NCI-H2081 (cell line): ENCODE data around the gene GALNT14.

Experiments used
- DNase-seq, 2 experiments: peaks; one replicate each; lab custom pipeline; 2025; lab: John Stamatoyannopoulos, UW

GALNT14 gene

DNA sequence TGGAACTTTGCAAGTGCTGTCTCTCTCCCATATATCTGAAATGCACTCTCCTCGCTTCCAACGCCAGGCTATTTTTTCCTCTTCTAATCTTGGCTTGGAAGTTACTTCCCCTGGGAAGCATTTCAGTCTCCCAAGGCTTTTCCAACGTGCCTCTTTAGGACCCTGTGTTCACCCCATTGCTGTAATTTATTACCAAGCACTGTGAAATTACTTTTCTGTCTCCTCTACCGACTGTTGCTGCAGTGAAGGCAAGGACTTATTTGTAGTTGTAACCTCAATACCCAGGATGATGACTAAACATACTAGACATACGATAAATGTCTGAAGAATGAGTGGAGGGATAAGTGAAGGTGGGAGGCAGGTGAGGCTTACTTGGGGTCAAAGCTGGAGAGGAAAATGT lies 163.7 kb downstream of the GALNT14 start:
- no peak for DNase-seq

DNA sequence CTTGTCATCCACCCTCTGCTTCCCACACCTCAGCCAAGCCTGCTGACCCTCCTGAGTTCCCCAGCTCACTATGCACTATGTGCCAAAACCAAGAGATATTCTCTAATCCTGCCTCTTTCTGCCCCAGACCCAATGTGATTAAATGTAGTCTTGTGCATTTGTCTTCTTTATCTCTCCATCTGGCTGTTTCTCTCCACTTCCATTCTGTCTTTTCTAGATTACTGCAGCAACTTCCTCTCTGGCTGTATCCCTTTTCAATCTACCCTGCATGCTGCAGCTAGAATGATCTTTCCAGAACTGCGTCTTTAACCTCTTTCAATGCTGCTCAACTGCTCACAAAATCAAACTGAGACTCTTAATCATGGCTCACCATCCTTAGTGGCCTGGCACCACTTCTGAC lies 164.1 kb downstream of the GALNT14 start:
- no peak for DNase-seq

GRCh38 chr2:30971231-30972025 lies 166.8 kb downstream of the GALNT14 start:
- no peak for DNase-seq

- DNase-seq = no peak
Observed at GRCh38 chr2:30968660-30969397, 169.4 kb downstream of the GALNT14 start.

- no peak for DNase-seq
Observed at GRCh38 chr2:30966786-30967185, 171.5 kb downstream of the GALNT14 start.

- DNase-seq = no peak
Observed at GRCh38 chr2:30965022-30965531, 173.2 kb downstream of the GALNT14 start.

- DNase-seq = no peak
Observed at GRCh38 chr2:30964334-30965005, 173.8 kb downstream of the GALNT14 start.

- DNase-seq = no peak
Observed at GRCh38 chr2:30963184-30963583, 175.1 kb downstream of the GALNT14 start.

DNA sequence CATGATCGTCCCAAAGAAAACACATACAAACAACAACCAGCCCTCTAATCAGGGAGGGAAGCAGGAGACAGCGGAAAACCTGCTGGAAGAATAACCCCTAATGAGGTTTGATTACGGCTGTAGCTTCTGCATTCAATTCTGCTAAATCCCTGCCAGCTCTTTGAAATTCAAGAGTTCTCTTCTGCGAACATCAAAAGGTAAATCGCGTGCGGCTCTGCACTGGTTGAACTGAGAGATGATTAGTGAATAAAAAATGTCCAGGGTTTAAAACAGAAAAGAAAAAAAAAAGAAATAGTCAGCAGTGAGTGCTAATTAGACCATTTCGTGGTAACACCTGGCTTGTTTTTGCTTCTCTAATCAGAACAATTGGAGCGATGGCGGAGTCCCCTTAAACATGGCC lies 178.0 kb downstream of the GALNT14 start:
- no peak for DNase-seq

- DNase-seq = no peak
Observed at GRCh38 chr2:30959653-30960052, 178.6 kb downstream of the GALNT14 start.

DNA sequence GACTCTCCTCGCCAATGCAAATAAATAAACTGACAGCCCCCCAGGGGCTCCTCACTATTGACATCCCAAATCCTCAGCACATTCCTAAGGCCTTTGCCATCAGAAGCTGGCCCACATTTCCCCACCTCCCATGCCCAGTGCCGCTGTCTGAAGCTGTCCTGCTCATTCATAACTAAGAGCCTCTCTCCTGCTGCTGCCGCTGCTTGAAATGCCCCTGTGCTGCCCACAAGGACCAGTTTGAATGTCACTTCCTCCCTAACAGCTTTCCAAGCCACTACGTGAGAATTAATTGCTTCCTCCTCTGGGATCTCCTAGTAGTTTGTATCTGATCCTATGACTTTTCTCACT lies 179.3 kb downstream of the GALNT14 start:
- DNase-seq = no peak

DNA sequence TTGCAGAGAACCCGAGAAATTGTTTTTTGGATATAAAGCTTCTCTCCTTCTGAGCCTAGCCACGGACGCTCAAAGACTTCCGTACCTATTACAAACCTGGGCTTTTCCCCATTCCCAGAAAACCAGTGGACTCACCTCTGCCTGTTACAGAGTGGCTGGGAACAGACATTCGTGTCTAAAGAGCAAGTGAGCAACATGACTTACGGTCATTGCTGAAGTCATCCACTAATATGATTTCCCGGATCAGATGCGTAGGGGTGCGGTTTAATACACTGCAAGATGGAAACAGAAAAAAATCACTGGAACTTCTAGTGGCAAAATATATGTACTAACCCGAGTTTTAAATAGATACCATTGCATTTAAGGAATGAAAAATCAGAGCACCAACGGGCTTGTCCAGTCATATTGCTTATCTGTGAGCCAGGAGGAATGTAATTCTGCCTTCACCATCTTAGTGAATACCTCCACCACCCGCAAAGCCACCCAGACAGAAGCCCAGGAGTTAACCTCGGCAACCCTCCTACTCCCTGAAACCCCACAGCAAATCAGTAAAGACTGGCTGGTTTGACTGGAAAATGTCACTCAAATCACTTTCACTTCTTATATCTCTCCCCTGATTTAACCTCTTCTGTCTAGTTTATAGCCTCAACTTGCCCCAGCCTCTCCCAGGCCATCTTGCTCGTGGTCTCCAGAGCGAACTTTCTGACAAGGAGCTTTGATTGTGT lies 179.9 kb downstream of the GALNT14 start:
- no peak for DNase-seq

- DNase-seq = no peak
Observed at GRCh38 chr2:30957591-30957990, 180.6 kb downstream of the GALNT14 start.

- no peak for DNase-seq
Observed at GRCh38 chr2:30956995-30957394, 181.2 kb downstream of the GALNT14 start.

DNA sequence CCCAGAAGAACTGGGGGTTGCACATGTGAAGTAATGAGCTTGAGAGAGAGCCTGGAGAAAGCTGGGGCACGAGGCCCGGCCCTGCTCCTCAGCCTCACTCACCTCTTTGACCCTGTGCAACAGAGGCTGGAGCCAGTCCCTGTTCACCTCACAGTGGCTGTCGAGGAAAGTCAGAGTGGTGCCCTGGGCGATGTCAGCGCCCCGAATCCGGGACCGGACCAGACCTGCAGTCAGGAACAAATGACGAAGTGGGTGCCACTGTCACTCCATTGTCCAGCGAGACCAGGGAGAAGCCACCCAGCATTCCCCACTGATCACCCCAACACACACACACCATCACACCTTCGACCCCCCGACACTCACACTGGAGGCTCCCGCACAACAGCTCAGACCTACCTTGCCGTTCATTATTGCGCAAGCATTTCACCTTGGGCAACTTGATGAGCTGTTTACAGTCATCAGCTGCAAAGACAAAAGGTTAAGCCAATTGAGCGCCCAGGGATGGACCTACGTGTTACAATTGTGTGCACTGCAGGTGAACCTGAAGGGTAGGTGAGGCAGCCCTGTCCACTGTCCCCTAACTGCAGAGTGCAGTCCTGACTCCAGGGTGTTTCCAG lies 182.6 kb downstream of the GALNT14 start:
- DNase-seq = no peak

GRCh38 chr2:30950339-30950738 lies 187.9 kb downstream of the GALNT14 start:
- no peak for DNase-seq

DNA sequence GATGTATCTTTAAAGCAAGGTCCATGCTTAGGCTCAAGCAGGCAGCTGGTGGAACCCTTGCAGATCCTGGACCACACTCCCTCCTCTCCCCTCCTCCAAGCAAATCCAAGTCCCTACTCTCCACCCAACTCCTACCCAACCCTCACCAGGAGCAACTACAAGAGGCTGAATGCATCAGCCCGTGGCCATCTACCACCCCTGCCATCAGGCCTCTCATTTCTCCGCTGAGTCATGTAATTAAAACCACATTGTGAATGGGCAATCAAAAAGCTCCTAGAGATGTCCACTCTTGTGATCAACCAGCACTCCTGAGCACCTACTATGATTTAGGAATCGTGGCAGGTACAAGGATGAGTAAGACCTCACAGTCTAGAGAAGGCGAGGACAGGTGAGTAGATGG lies 188.8 kb downstream of the GALNT14 start:
- DNase-seq = no peak

- DNase-seq = no peak
Observed at GRCh38 chr2:30948857-30949256, 189.4 kb downstream of the GALNT14 start.

DNA sequence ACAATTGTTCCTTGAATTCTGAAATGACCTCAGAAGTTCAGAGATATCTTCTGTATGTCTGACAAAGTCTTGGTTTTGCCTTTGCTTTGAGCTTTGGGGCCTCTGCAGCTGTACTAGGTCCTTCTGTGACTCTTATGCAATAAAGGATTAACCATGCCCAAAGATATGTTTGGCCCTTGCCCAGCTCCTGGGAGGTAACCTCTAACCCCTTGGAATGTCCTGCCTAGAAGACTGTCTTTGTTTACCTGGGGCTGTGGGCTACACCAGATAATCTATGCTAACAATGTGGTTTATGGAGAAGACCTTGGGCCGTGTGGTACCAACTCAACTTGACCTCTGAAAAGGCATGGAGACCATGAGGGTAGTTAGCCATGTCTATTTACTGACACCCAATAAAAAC lies 190.1 kb downstream of the GALNT14 start:
- no peak for DNase-seq

DNA sequence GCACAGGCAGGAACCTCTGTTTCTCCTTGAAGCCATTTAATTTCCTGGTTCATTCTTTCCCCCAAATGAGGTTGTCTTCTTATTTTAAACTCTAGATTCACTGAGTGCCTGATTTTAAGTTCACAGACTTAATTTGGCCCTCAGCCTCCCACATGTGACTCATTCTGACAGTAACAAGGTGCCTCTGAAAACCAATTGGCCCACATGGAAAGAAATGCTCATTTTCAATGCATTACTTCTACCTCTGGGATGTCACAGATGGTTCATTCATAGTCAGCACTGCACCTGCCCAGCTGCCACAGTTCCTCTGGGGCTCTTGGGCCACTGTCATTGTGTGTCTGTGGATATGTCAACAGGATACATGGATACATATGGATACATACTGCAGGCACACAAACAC lies 190.6 kb downstream of the GALNT14 start:
- no peak for DNase-seq

GRCh38 chr2:30942419-30942818 lies 195.8 kb downstream of the GALNT14 start:
- no peak for DNase-seq

DNA sequence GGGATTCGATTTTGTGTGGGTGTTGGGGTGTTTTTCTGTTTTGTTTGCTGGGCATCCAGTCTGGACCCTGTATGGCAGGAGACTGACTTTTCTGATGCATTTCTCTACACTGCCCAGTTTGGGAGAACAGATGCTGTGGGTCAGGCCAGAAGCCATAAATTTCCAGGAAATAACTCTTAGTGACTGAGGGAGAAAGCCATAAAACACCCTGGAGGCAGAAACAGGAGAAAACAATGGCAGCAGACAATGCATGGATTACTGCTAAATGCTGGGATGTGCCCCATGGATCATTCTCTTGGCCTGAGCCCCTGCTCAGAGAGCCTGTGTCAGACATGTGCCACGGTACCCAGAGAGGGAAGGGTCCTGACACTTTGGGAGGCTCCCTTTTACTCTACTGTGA lies 197.4 kb downstream of the GALNT14 start:
- DNase-seq = no peak
